ENCODE results near the gene EVI5. TPM values are rescaled to one million over a fixed set of nuclear protein-coding genes. Genes with fewer than 3 reads are reported as not detected.
A peak's percentile ranks its signal among the peaks of the same experiment; 100 is the strongest.

EVI5 gene
- total RNA-seq, 1 donor from 2014 or later = 25.8 TPM

GRCh38 chr1:92480813-92481598 is 303.9 kb downstream of the EVI5 start:
- intact Hi-C loops (cut with micrococcal nuclease) = loop anchor here (10.0 kb wide), 1 partner anchor 976 kb away; the partner anchor contains the start of gene CDC7
- H3K27ac Mint-ChIP-seq = peak overlapping the region; percentile 70
- peak; percentile 55 for DNase-seq
- peak overlapping the region; percentile 95 for H3K4me3 Mint-ChIP-seq
- H3K9me3 Mint-ChIP-seq = no peaks in the 10 kb centered on the region
- H3K4me1 Mint-ChIP-seq = peaks cover 50% of the 10 kb centered on the region
- H3K36me3 Mint-ChIP-seq (ENCODE audit: low read depth) = peaks cover 79% of the 10 kb centered on the region
- H3K27me3 Mint-ChIP-seq = no peaks in the 10 kb centered on the region

- H3K27me3 Mint-ChIP-seq = no peaks in the 10 kb centered on the region
- peak overlapping the region; percentile 90 for H3K4me3 Mint-ChIP-seq
- H3K9me3 Mint-ChIP-seq = no peaks in the 10 kb centered on the region
- intact Hi-C loops (cut with micrococcal nuclease) = loop anchor here (10.0 kb wide), 1 partner anchor 976 kb away; the partner anchor contains the start of gene CDC7
- DNase-seq = peak; percentile 54
- H3K4me1 Mint-ChIP-seq = peaks cover 55% of the 10 kb centered on the region
- peaks cover 85% of the 10 kb centered on the region for H3K36me3 Mint-ChIP-seq (ENCODE audit: low read depth)
- H3K27ac Mint-ChIP-seq = peak overlapping the region; percentile 99
These were observed 304.6 kb downstream of the EVI5 start for GRCh38 chr1:92480200-92480812.

DNA sequence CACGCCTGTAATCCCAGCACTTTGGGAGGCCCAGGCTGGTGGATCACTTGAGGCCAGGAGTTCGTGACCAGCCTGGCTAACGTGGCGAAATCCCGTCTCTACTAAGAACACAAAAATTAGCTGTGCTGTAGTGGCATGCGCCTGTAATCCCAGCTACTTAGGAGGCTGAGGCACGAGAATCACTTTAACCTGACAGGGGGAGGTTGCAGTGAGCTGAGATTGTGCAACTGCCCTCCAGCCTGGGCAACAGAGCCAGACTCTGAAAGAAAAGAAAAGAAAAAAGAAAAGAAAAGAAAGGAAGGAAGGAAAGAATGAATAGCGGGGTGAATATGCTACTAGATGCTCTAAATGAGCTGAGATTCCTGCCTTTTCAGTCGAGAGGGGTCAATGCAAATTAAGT is 305.3 kb downstream of the EVI5 start:
- peak overlapping the region; percentile 99 for H3K27ac Mint-ChIP-seq
- peak overlapping the region; percentile 90 for H3K4me3 Mint-ChIP-seq
- no peaks in the 10 kb centered on the region for H3K27me3 Mint-ChIP-seq
- intact Hi-C loops (cut with micrococcal nuclease) = no loop called here
- no peaks in the 10 kb centered on the region for H3K9me3 Mint-ChIP-seq
- peaks cover 63% of the 10 kb centered on the region for H3K4me1 Mint-ChIP-seq
- H3K36me3 Mint-ChIP-seq (ENCODE audit: low read depth) = peaks cover 92% of the 10 kb centered on the region
- peak; percentile 47 for DNase-seq

- Mint-ChIP-seq H3K9me3 (no peaks in the 10 kb centered on the region), H3K4me3 (peak overlapping the region; percentile 90), H3K27me3 (no peaks in the 10 kb centered on the region), H3K36me3 (ENCODE audit: low read depth) (peaks cover 94% of the 10 kb centered on the region), H3K4me1 (peaks cover 69% of the 10 kb centered on the region), H3K27ac (peak overlapping the region; percentile 99)
- intact Hi-C loops (cut with micrococcal nuclease) = no loop called here
- DNase-seq = peak; percentile 64
These were observed 306.5 kb downstream of the EVI5 start for GRCh38 chr1:92478393-92478792.

DNA sequence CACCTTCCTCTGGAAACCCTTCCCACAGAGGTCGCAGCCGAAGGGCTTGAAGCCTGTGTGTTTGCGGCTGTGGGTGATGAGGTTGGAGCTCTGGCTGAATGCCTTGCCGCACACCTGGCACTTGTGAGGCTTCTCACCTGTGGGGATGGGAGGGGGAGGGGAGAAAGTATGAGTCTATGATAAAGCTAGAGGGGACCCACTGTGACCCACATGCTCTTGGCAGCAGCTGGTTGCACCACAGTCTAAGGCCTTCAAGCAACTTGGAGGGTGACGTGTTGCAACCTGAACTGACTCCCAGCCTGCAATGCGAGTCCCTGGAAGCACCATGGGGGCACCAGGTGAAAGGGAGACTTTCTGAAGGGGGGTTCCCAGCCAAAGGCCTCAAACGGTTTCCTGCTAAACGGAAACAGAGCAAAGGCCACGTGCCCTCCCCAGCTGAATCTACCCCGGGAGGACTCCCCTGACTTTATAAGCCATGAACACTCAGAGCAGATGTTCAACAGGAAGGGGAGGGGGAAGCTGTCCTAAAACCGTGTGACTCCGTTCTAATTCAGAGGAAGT is 308.8 kb downstream of the EVI5 start:
- H3K4me1 Mint-ChIP-seq = peaks cover 70% of the 10 kb centered on the region
- peak; percentile 90 for DNase-seq
- intact Hi-C loops (cut with micrococcal nuclease) = no loop called here
- peak overlapping the region; percentile 89 for H3K27ac Mint-ChIP-seq
- H3K4me3 Mint-ChIP-seq = peak overlapping the region; percentile 81
- H3K27me3 Mint-ChIP-seq = no peaks in the 10 kb centered on the region
- peaks cover 2% of the 10 kb centered on the region for H3K9me3 Mint-ChIP-seq
- H3K36me3 Mint-ChIP-seq (ENCODE audit: low read depth) = peaks cover 90% of the 10 kb centered on the region

DNA sequence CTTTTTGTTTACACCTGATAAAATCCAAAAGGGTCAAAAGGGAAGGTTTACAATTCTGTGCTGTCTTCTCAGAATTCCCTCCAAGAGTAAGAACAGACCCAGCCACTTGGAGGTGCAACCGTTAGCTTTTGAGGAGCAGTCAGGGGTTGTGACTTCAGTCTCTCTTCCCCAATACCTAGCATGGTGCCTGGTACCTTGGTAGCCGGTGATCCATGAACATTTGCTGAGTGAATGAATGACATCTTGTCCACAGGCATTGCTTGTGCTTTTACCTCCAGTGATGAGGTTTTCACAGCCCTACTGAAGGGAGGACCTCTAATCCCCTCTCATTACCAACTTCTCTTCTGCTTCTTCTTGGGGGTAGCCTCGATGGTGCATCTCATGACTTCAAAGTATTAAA is 309.9 kb downstream of the EVI5 start:
- DNase-seq = peak; percentile 62
- intact Hi-C loops (cut with micrococcal nuclease) = loop anchor here (2.0 kb wide), 2 partner anchors 110 to 160 kb away; no protein-coding TSS in a partner anchor
- Mint-ChIP-seq H3K27ac (peak overlapping the region; percentile 89), H3K27me3 (no peaks in the 10 kb centered on the region), H3K36me3 (ENCODE audit: low read depth) (peaks cover 90% of the 10 kb centered on the region), H3K9me3 (peaks cover 5% of the 10 kb centered on the region), H3K4me1 (peaks cover 75% of the 10 kb centered on the region), H3K4me3 (peak overlapping the region; percentile 48)

- Mint-ChIP-seq H3K27me3 (no peaks in the 10 kb centered on the region), H3K4me3 (peak overlapping the region; percentile 48), H3K36me3 (ENCODE audit: low read depth) (peaks cover 85% of the 10 kb centered on the region), H3K4me1 (peaks cover 67% of the 10 kb centered on the region), H3K9me3 (peaks cover 5% of the 10 kb centered on the region), H3K27ac (peak overlapping the region; percentile 89)
- peak; percentile 80 for DNase-seq
- intact Hi-C loops (cut with micrococcal nuclease) = loop anchor here (1.0 to 5.0 kb wide), 7 partner anchors 12 to 672 kb away; partner anchors contain the start of genes GFI1 and RPL5
These were observed 311.0 kb downstream of the EVI5 start for GRCh38 chr1:92473781-92474495.

- Mint-ChIP-seq H3K36me3 (ENCODE audit: low read depth) (peaks cover 66% of the 10 kb centered on the region), H3K4me1 (peaks cover 55% of the 10 kb centered on the region), H3K27ac (no peak overlapping the region), H3K4me3 (no peak overlapping the region), H3K27me3 (no peaks in the 10 kb centered on the region), H3K9me3 (peaks cover 5% of the 10 kb centered on the region)
- DNase-seq = peak; percentile 26
- intact Hi-C loops (cut with micrococcal nuclease) = loop anchor here (5.0 kb wide), 2 partner anchors 362 to 668 kb away; partner anchors contain the start of gene RPL5
These were observed 314.7 kb downstream of the EVI5 start for GRCh38 chr1:92470216-92470615.

DNA sequence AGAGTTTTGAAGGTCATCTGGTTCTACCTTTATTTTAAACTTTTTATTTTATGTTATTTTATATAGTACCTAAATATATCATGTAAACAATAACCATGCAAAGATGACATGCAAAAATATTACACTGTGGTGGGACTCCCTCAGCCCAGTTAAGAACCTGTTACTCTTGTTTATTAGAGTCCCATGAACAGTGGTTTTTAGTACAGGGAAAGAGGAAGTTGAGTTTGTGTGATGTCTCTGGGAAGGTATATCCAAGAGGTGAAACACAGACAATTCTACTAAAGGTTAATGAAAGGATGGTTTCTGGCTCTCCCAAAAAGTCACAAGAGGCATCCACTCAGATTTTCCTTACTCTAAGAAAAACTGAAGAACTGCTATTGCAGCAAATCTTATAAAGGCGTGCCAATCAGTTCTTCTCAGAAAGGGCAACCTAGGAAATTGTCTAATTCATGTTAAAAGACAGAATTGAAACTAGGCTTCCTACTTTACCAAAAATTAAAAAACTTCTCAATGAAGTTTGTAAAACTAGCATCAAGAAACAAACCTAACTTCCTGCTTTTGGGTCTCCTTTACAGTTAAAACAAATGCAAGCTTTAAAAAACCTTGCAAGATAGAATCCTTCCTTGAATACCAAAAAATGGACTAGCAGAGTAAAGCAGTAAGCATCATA is 318.1 kb downstream of the EVI5 start:
- Mint-ChIP-seq H3K4me3 (peak overlapping the region; percentile 32), H3K36me3 (ENCODE audit: low read depth) (peaks cover 44% of the 10 kb centered on the region), H3K27me3 (no peaks in the 10 kb centered on the region), H3K9me3 (peaks cover 8% of the 10 kb centered on the region), H3K4me1 (peaks cover 51% of the 10 kb centered on the region), H3K27ac (peak overlapping the region; percentile 78)
- intact Hi-C loops (cut with micrococcal nuclease) = no loop called here
- peak; percentile 47 for DNase-seq

DNA sequence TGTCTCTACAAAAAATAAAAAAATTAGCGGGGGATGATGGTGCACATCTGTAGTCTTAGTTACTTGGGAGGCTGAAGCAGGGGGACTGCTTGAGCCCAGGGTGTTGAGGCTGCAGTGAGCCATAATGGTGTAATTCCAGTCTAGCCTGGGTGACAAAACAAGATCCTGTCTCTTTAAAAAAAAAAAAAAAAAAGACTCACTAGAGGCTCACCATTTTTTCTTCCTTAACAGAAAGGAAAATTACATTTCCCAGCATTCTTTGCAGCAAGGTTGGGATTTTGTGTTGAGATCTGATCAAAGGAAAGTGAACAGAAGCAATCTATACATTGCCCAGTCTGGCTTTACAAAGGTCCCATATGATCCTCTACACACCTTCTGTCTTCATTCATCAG is 319.7 kb downstream of the EVI5 start:
- intact Hi-C loops (cut with micrococcal nuclease) = no loop called here
- Mint-ChIP-seq H3K27ac (peak overlapping the region; percentile 74), H3K36me3 (ENCODE audit: low read depth) (peaks cover 32% of the 10 kb centered on the region), H3K9me3 (peaks cover 3% of the 10 kb centered on the region), H3K4me1 (peaks cover 57% of the 10 kb centered on the region), H3K27me3 (no peaks in the 10 kb centered on the region), H3K4me3 (peak overlapping the region; percentile 7)
- DNase-seq = peak; percentile 53

DNA sequence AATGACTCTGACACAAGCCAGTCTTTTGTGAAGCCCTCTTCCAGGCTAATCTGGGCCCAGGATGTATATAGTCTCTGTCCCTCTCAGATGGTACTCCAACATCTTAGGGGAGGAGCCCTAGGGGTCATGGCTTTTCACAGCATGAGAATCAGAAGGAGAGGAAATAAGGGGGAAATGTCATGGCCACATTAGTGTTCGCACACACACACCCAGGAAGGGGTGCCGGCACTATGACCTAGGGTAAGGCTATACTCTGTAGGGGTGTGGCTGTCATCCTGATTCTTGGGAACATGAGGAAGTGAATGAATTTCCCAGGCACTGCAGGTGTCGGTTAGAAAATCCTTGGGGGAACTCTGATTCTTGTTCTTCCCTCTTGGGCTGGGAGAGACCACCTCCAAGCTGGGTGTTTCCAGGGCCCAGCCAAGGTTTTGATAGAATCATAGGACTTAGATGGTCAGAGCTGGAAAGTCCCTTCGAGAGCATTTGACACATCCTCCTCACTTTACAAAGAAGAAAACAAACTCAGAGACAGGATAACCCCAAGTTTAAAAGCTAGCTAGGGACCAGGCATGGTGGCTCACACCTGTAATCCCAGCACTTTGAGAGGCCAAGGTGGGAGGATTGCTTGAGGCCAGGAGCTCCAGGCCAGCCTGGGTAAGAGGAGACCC is 320.2 kb downstream of the EVI5 start:
- peak; percentile 67 for DNase-seq
- Mint-ChIP-seq H3K4me1 (peaks cover 59% of the 10 kb centered on the region), H3K27me3 (no peaks in the 10 kb centered on the region), H3K36me3 (ENCODE audit: low read depth) (peaks cover 30% of the 10 kb centered on the region), H3K4me3 (peak overlapping the region; percentile 7), H3K27ac (peak overlapping the region; percentile 74), H3K9me3 (peaks cover 3% of the 10 kb centered on the region)
- intact Hi-C loops (cut with micrococcal nuclease) = no loop called here

DNA sequence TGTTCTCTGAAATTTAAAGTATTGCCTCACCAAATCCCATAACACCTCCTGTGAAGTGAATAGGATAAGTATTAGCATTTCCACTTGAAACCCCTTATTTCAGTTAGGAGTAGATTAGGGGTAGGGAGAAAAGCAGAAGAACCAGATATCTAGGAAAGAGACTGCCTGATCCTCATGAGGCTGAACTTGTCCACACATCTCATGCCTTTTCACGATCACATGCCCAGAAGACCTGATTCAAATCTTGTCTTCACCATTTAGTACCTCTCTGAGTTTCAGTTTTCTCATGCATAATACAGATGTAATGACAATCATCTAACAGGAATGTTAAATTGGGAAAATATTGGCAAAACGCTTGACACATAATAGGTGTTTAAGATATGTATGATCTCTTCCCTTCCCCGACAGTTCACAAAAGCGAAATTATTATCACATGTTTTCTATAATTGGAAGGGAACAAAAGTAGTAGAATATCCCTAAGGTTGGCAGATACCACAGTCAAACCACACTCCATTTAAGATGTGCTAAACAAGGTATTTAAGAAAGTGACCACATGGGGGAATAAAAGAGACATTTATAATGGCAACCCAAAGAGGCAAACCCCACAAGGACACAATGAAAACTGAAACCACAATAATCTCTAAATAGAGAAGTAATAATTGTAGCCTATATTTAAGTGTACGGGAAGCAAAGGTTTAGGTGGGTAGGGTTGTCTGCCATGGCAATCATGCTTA is 323.4 kb downstream of the EVI5 start:
- intact Hi-C loops (cut with micrococcal nuclease) = no loop called here
- peak overlapping the region; percentile 34 for H3K27ac Mint-ChIP-seq
- peaks cover 3% of the 10 kb centered on the region for H3K9me3 Mint-ChIP-seq

More for the DNA sequence above, 323.4 kb downstream of the EVI5 start:
- no peak for DNase-seq
- peaks cover 17% of the 10 kb centered on the region for H3K36me3 Mint-ChIP-seq (ENCODE audit: low read depth)
- peaks cover 51% of the 10 kb centered on the region for H3K4me1 Mint-ChIP-seq
- no peaks in the 10 kb centered on the region for H3K27me3 Mint-ChIP-seq
- H3K4me3 Mint-ChIP-seq = no peak overlapping the region
